Right lobe of liver (tissue), 6 donors: ENCODE results near the gene ZBTB12. TPM values are rescaled to one million over a fixed set of nuclear protein-coding genes. Genes with fewer than 3 reads are reported as not detected.

Experiments
- ATAC-seq, 4 donors: fragments of 200-7000 bp; cut with Tn5 transposase; one replicate each; pipeline ENCODE4 v1.9.1; 2020; ENCODE audit warnings: mild to moderate bottlenecking in 4 of 4, moderate library complexity in 4 of 4
- DNase-seq, 3 donors: peaks; one replicate each; pipeline ENCODE4 v3.0.0-alpha.2; 2020
- H3K27ac ChIP-seq, 3 donors: fragments of 200-600 bp; one replicate each; pipeline ENCODE4 v1.8.0; 2022
- H3K27me3 ChIP-seq, 2 donors: fragments of 200-600 bp; one replicate each; pipeline ENCODE4 v1.8.0; 2022
- H3K36me3 ChIP-seq, 4 donors: fragments of 200-600 bp; sonication (generic) in 1 of 4; one replicate each; pipeline versions ENCODE4 v1.5.1 to v1.8.0; 2017 to 2022; ENCODE audit warnings: control low read depth in 1 of 4
- H3K4me1 ChIP-seq, 4 donors: fragments of 200-600 bp; sonication (generic) in 1 of 4; one replicate each; pipeline versions ENCODE4 v1.5.1 to v1.8.0; 2017 to 2022; ENCODE audit warnings: control low read depth in 1 of 4
- H3K4me3 ChIP-seq, 3 donors: fragments of 200-600 bp; one replicate each; pipeline ENCODE4 v1.8.0; 2022
- H3K9me3 ChIP-seq, 4 donors: fragments of 200-600 bp; sonication (generic) in 1 of 4; one replicate each; pipeline versions ENCODE4 v1.5.1 to v1.8.0; 2017 to 2022; ENCODE audit warnings: control low read depth in 1 of 4
- POLR2A ChIP-seq: fragments of 450-650 bp; IDR thresholded peaks from one replicate; pipeline ENCODE4 v1.6.1; 2017; ENCODE audit warnings: antibody characterized with exemption, mild to moderate bottlenecking
- WGBS: methylation state at CpG from one replicate; pipeline ENCODE4 v1.1.6; 2018; ENCODE audit warnings: low coverage, low lambda C conversion rate; ENCODE audit not compliant: insufficient coverage; ENCODE audit errors: missing lambda C conversion rate; 5-methylcytosine and 5-hydroxymethylcytosine counted together
- intact Hi-C, 2 donors: fragments of 100-400 bp; cut with DNase I; formaldehyde crosslinking; loops; one replicate each; pipeline versions ENCODE4 v1.11.2 to v1.14.1; 2022
- total RNA-seq, 6 experiments: library from RNA; depleted of rRNA in 2 of 6; stranded (reverse); fragments of >200 nt in 2 of 6; fragmentation: NEBNext Ultra II Directional in 3 of 6; extraction: Animal tissue kit (Norgen Biotek cat#: 25700) in 3 of 6; gene quantifications; one replicate each; pipeline versions ENCODE4 v1.1.0 to v1.2.4, GENCODE V29; 2016 to 2023
- TF ChIP-seq, protein P1 (sequence below), 4 donors: fragments of 200-600 bp in 3 of 4; fragments of 450-650 bp in 1 of 4; IDR thresholded peaks; one replicate each; pipeline versions ENCODE4 v1.5.1 to v1.8.0; 2016 to 2022; ENCODE audit warnings: antibody characterized with exemption in 4 of 4, mild to moderate bottlenecking in 2 of 4
- donor health status: DM: no; HTN: yes; CAD: no.
- donor health status: DM: no; HTN: no; CAD: no.
- donor health status: DM: no; HTN: no; CAD: no.
- donor health status: DM: no; HTN: yes; CAD: no.
- donor health status: DM: no; HTN: yes; CAD: no.

ZBTB12 gene
- total RNA-seq, 6 experiments from 2014 or later: 0.25 to 0.82 (median 0.51) TPM; not detected in 1

DNA sequence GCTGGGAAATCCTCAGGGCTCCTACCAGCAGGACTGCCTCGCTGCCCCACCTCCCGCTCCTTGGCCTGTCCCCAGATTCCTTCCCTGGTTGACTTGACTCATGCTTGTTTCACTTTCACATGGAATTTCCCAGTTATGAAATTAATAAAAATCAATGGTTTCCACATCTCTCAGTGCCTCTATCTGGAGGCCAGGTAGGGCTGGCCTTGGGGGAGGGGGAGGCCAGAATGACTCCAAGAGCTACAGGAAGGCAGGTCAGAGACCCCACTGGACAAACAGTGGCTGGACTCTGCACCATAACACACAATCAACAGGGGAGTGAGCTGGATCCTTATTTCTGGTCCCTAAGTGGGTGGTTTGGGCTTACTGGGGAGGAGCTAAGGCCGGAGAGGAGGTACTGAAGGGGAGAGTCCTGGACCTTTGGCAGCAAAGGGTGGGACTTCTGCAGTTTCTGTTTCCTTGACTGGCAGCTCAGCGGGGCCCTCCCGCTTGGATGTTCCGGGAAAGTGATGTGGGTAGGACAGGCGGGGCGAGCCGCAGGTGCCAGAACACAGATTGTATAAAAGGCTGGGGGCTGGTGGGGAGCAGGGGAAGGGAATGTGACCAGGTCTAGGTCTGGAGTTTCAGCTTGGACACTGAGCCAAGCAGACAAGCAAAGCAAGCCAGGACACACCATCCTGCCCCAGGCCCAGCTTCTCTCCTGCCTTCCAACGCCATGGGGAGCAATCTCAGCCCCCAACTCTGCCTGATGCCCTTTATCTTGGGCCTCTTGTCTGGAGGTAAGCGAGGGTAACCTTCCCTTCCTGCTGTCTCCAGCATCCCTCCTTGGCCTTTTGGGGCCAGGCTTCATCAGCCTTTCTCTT is 43.9 kb upstream of the ZBTB12 start, which contains the start of gene CFB:
Gene CFB (plus strand): TSS at position 589 of the 863 bp plus-strand sequence. CDS start 127 bp downstream, at position 716.
- Histone ChIP-seq H3K4me3 (peak within 1 kb of the TSS; percentile 57 to 92 (median 78)), H3K36me3 (peaks cover 0 to 58% (median 24%) of the 10 kb centered on the region in 4 donors), H3K27me3 (no peaks in the 10 kb centered on the region), H3K4me1 (peaks cover 0 to 37% (median 19%) of the 10 kb centered on the region in 4 donors), H3K27ac (peak within 1 kb of the TSS; percentile 89 to 96 (median 91)), H3K9me3 (no peaks in the 10 kb centered on the region)
- WGBS: 10% methylated on average over 6 of the region's 11 CpGs
- ATAC-seq: peak; percentile 76 to 96 (median 89)
- peak; percentile 98 for TF ChIP-seq POLR2A
- TF ChIP-seq, protein P1, sequence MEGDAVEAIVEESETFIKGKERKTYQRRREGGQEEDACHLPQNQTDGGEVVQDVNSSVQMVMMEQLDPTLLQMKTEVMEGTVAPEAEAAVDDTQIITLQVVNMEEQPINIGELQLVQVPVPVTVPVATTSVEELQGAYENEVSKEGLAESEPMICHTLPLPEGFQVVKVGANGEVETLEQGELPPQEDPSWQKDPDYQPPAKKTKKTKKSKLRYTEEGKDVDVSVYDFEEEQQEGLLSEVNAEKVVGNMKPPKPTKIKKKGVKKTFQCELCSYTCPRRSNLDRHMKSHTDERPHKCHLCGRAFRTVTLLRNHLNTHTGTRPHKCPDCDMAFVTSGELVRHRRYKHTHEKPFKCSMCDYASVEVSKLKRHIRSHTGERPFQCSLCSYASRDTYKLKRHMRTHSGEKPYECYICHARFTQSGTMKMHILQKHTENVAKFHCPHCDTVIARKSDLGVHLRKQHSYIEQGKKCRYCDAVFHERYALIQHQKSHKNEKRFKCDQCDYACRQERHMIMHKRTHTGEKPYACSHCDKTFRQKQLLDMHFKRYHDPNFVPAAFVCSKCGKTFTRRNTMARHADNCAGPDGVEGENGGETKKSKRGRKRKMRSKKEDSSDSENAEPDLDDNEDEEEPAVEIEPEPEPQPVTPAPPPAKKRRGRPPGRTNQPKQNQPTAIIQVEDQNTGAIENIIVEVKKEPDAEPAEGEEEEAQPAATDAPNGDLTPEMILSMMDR (IDR thresholded peaks at IDR 0.05): no peak
- peak; percentile 89 to 98 (median 96) for DNase-seq
- intact Hi-C loops: no loop called here

DNA sequence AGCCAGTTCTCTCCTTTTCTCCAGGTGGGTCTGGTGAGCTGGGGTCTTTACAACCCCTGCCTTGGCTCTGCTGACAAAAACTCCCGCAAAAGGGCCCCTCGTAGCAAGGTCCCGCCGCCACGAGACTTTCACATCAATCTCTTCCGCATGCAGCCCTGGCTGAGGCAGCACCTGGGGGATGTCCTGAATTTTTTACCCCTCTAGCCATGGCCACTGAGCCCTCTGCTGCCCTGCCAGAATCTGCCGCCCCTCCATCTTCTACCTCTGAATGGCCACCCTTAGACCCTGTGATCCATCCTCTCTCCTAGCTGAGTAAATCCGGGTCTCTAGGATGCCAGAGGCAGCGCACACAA is 43.2 kb upstream of the ZBTB12 start:
- DNase-seq (no peak), ATAC-seq (peak in 1 of 4 donors; percentile 17)
- intact Hi-C loops: no loop called here
- TF ChIP-seq, protein P1 (IDR thresholded peaks at IDR 0.05): no peak
- TF ChIP-seq POLR2A: no peak
- Histone ChIP-seq H3K4me3 (peak overlapping the region in 1 of 3 donors; percentile 78), H3K27ac (peak overlapping the region; percentile 51 to 91 (median 66)), H3K27me3 (no peaks in the 10 kb centered on the region), H3K9me3 (no peaks in the 10 kb centered on the region), H3K4me1 (peaks cover 0 to 41% (median 19%) of the 10 kb centered on the region in 4 donors), H3K36me3 (peaks cover 0 to 58% (median 21%) of the 10 kb centered on the region in 4 donors)
- WGBS: 59% methylated on average over 5 of the region's 9 CpGs

DNA sequence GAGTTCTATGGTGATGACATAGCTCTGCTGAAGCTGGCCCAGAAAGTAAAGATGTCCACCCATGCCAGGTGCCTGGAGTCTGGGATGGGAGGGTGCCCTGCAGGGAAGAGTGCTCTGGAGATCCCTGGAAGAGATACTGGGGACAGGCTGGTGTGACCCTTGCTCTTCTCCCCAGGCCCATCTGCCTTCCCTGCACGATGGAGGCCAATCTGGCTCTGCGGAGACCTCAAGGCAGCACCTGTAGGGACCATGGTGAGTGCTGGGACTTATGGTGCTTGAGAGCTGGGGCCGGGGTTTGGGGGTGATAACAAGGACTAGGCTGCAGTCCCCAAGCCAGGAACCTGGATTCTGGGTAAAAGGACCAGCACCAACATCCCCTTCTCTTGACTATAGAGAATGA is 41.9 kb upstream of the ZBTB12 start:
- Histone ChIP-seq H3K36me3 (peaks cover 0 to 58% (median 21%) of the 10 kb centered on the region in 4 donors), H3K4me1 (peaks cover 0 to 42% (median 19%) of the 10 kb centered on the region in 4 donors), H3K4me3 (no peak overlapping the region), H3K27me3 (no peaks in the 10 kb centered on the region), H3K27ac (peak overlapping the region in 1 of 3 donors; percentile 91), H3K9me3 (no peaks in the 10 kb centered on the region)
- TF ChIP-seq POLR2A: no peak
- TF ChIP-seq, protein P1 (IDR thresholded peaks at IDR 0.05): no peak
- DNase-seq (no peak), ATAC-seq (no peak)
- intact Hi-C loops: no loop called here
- 83% methylated on average over 1 of the region's 3 CpGs for WGBS

DNA sequence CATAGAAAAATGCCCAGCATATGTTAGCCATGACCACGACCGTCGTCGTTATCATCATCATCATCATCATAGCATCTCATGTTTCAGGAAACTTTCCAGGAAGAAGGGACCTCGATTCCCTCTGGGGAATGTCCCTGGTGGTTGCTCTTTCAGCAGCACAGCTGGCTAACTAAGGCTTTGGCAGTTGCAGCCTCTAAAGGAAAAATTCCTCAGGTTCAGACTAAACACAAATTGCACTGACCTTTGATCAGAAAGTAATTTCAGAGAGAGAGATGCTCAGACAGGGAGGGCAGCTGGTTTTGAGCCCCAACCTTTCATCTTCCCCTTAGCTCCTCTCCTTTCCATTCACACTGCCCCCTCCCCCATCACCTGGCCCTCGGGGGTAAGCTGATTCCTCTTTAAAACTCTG is 38.4 kb upstream of the ZBTB12 start:
- DNase-seq (no peak), ATAC-seq (no peak)
- Histone ChIP-seq H3K36me3 (peaks cover 0 to 59% (median 15%) of the 10 kb centered on the region in 4 donors), H3K27ac (no peak overlapping the region), H3K27me3 (no peaks in the 10 kb centered on the region), H3K4me3 (no peak overlapping the region), H3K4me1 (peaks cover 0 to 34% (median 16%) of the 10 kb centered on the region in 4 donors), H3K9me3 (no peaks in the 10 kb centered on the region)
- intact Hi-C loops: no loop called here
- 34% methylated on average over 6 of the region's 6 CpGs for whole genome bisulfite sequencing
- TF ChIP-seq, protein P1 (IDR thresholded peaks at IDR 0.05): no peak
- no peak for TF ChIP-seq POLR2A
